Stimulated activated CD8-positive, alpha-beta memory T cell treated with anti-CD3 and anti-CD28 coated beads, Interleukin-4, amount 100 ng/mL, for 1 hour (primary cell): ENCODE data around the gene GNA12.
"Not testable (repeated sequence)": the region's sequence is repeated elsewhere in the genome, so short reads cannot be mapped to it uniquely, and the experiment has no call there.

ENCODE experiments used
- DNase-seq, 2 donors: peaks; one replicate each; pipeline ENCODE4 v3.0.0-alpha.2; 2020; ENCODE audit warnings: low read depth in 2 of 2, low spot score in 1 of 2

The GNA12 gene

DNA sequence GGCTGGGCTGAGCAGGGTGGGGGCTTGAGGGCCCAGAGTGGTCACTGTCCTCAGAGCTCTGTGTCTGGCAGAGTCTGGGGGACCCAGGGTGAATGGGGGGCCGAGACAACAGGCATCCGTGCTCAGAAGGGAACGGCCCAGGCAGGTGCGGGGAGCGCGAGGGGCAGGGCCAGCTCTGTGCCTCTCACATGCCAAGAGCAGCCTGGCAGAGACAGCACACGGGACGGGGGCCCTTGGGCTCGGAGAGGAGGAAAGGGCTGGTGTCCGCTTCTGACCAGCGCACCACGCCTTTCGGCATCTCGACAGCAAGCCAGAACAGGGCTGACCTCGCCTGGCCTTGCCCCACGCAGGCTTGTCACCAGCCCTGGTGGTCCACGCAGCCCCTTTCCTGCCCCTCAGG, 142.7 kb downstream of the GNA12 start:
- DNase-seq, result no peak

DNA sequence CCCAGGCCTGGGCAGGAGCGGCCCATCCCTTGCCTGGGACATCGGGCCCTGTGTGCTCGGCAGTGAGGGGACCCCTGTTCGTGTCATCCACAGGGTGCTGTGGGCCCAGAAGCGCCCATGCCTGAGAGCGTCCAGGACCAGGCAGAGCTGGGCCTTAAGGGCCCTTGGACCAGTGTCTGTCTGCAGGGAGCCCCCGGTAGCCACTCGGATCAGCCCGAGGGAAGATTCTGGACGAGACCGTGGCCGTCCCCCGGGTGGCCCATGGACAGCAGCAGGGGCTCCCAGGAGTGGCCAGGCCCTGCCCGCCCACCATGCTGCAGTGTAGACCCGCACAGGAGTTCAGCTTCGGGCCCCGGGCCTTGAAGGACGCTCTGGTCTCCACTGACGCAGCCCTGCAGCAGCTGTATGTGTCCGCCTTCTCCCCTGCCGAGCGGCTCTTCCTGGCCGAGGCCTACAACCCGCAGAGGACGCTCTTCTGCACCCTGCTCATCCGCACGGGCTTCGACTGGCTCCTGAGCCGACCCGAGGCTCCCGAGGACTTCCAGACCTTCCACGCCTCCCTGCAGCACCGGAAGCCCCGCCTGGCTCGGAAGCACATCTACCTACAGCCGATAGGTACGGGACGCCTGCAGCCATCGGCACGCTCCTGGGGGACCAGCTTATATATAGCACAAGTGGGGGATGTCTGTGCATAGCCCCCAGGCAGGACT, 143.8 kb downstream of the GNA12 start:
- DNase-seq, result no peak

DNA sequence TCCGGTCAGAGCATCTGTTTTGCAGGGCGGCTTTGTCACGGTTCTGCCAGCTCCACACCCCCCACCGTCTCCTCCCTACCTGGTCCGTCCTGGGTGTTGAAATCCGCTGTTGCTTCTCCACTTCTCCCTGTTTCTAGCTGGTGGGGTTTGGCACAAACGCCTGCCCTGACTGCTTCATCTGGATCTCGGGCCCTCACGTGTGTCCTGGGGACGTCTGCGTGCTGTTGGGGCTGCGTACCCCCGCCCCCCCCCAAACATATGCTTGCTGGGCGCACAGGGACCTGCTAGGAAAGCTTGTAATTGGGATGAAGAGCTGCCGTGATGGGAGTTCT, 144.9 kb downstream of the GNA12 start:
- DNase-seq, result no peak

DNA sequence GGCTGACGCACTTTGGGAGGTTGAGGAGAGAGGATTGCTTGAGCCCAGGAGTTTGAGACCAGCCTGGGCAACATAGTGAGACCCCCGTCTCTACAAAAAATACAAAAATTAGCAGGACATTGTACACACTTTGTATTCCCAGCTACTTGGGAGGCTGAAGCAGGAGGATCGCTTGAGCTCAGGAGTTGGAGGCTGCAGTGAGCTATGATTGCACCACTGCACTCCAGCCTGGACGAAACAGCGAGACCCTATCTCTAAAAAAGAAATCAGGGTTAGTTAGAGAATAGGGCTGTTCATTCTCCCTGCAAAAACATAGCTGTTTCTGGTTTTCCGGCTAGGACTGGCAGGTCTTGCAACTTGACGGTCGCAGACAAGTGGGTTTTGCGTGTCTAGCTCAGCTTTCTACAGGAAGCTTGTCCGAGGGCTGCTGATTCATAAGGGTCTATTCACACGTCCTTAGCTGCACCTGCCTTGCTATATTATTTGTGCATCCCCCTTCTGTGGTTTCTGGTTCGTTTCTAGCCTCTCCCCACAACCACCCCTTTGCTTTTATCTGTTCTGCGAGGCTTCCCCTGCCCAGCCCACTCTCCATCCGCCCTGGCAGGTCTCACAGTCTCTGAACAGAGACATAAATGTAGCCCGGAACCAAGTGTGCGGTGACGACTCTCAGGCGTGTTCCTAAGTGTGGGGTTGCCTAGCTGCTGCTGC, 145.4 kb downstream of the GNA12 start:
- DNase-seq, result peak; percentile 30 to 39

DNA sequence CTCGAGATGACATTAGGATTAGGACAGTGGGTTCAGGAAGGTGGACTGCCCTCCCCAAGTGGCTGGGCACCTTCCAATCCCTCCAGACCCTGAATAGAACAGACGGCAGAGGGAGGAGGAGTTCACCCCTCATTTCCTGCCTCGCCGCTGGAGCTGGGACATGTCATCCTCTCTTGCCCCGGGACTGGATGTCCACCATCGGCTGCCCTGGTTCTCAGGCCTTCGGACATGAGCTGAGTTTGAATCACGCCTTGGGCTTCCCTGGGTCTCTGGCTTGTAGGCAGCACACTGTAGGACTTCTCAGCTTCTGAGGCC, 150.0 kb downstream of the GNA12 start:
- not testable (repeated sequence) for DNase-seq

DNA sequence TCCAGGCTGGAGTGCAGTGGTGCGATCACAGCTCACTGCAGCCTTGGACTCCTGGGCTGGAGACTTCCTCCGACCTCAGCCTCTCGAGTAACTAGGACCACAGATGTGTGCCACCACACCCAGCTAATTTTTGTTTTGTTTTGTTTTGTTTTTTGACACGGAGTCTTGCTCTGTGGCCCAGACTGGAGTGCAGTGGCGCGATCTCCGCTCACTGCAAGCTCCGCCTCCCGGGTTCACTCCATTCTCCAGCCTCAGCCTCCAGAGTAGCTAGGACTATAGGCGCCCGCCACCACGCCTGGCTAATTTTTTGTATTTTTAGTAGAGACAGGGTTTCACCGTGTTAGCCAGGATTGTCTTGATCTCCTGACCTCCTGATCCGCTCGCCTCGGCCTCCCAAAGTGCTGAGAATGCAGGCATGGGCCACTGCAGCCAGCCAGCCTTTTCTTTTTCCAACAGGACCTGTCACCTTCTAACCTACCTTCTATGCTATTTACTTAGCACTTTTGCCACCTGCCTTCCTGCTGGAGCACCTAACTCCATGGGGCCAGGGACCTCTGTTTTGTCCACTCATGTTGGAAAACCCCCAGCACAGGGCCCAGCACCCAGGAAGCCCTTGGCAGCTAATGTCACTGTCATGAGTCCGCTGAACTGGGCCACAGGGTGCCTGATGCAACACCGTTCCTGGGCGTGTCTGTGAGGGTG, 150.5 kb downstream of the GNA12 start:
- DNase-seq, result not testable (repeated sequence)

DNA sequence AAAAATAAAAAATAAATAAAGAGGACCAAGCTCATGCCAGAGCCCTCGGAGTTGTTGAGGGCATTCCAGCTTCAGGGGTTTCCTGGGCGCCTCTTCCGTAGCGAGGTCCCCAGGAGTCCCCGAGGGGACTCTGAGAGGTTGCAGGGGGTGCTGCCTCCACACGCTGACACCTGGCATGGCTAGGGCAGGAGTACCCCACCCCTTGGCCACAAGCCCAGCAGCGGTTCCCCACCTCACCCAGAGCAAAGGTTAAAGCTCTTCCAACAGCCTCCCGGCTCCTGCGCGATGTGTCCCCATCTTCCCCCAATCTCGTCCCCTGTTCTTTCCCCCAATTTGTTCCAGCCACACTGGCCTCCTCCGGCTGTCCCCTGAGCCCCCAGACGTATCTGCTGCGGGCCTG, 151.6 kb downstream of the GNA12 start:
- DNase-seq, result no peak

DNA sequence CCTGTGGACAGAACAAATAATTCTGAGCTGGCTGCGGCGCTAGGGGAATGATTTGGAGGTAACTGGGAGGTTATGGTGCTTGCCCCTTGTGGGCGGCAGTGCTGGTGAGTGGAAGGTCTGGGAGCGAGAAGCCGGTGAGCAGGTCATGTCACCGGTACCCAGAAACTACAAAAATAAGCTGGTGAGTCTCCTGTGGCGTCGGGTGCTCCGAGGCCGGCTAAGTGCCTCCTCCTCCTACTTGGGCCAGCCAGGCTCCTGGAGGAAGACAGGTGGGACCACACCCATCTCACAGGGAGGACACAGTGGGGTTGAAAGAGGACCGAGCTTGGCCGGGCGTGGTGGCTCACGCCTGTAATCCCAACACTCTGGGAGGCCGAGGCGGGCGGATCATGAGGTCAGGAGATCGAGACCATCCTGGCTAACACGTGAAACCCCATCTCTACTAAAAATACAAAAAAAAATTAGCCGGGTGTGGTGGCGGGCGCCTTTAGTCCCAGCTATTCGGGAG, 152.1 kb downstream of the GNA12 start:
- not testable (repeated sequence) for DNase-seq

DNA sequence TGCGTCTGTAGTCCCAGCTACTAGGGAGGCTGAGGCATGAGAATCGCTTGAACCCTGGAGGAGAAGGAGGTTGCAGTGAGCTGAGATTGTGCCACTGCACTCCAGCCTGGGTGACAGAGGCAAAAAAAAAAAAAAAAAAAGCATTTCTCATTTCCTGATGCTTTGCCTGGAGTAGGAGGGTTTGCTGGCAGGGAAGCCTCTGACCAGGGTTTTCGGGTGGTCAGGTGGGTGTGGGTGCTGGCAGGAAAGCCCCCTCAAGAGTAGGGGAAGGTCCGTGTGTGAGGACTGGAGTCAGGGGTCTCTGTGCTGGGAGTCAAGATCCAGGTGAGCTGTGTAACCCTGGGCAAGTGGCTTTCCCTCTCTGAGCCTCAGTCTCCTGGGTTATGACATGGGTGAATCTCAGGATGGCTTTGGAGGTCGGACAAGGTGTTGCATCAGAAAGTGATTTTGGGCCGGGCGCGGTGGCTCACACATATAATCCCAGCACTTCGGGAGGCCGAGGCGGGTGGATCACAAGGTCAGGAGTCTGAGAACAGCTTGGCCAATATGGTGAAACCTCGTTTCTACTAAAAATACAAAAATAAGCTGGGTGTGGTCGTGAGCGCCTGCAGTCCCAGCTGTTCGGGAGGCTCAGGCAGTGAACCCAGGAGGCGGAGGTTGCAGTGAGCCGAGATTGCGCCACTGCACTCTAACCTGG, 152.9 kb downstream of the GNA12 start:
- DNase-seq, result no peak

DNA sequence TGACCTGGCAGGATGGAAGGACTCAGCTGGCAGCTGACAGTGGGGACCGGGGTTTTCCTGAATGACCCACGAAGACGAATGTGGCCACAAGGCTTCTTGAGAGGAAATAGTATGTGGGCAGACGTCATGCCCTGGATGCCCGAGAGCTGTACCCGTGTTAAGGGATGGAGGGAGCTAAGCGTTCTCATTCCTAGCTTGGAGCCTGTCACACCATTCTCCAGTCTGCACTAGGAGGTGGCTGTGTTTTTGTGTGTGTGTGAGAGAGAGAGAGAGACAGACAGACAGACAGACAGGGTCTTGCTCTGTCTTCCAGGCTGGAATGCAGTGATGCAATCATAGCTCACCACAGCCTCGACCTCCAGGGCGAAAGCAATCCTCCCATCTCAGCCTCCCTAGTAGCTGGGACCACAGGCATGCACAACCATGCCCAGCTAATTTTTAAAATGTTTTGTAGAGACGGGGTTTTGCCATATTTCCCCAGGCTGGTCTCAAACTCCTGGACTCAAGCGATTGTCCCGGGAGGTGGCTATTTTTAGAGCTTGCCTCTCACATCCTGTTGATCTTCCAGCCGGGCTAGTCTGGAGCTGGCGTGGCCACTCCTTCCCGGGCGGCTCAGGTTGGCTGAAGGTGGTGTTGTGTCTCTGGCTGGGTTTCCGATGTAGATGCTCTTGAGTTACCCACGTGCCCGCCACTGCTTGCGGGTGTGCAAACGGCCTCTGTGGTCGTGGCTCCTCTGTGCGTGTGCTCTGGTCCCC, 154.0 kb downstream of the GNA12 start:
- no peak for DNase-seq

DNA sequence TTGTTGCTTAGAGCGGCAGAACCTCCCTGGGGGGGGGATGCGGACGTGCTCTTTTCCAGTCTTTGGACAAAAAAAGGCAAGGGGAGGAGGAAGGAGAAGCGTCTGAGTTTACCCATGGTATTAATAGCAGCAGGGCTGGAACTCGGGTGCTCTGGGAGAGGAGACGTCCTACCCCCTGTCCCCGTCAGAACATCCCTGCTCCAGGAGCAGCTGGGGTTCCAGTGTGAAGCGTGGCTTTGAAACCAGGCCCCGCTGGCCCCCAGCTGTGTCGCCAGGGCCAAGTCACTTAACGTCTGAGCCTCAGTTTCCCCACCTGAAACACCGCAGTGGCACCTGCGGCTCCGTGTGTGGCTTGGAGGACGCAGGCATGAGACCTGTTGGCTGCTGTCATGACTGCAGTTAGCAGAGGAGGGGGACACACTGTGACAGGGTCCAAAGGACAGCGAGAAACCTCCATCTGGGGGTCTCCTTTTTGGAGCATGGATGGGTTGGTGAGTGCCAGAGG, 154.7 kb downstream of the GNA12 start:
- DNase-seq, result no peak

DNA sequence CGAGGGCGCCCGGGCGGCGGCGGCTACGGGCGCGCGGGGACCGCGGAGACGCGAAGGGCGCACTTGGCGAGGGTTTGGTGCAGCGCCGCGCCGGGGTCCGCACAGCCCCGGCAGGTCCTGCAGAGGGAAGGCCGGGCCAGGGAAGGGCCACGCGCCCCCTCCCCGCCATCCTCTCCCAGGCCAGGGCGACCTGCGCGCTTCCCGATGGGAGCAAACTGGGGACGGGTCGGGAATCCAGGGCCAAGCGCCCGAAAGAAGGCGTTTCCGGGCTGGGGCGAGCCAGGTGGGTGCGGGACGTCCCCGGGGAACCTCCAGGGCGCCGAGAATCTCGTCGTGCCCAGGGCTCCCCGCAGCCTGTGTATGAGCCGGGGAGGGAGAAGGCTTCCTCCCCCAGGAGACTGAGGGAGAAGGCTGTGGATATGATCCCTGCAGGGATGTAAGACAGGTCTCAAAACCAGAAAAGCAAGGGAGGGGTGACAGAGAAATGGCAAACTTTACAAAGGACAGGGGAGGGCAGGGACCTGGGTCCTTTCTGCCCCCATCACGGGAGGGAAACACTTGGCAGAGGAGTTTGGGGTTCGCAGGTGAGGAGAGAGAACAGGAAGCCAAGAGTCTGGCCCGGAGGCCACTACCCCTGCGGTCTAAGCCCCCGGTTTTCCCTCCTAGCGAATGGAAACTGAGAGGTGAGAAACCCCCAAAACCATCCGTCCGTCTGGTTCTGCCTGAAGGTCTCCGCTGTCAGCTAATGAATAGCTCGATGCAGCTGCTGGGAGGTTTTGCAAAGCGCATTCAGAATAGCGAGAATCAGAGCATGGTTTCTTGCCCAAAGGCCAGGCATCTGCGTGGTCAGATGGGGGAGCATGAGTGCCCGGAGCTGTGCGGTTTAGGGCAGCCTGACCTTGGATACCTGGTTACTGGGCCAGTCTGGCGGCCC, 155.4 kb downstream of the GNA12 start:
- DNase-seq, result no peak

DNA sequence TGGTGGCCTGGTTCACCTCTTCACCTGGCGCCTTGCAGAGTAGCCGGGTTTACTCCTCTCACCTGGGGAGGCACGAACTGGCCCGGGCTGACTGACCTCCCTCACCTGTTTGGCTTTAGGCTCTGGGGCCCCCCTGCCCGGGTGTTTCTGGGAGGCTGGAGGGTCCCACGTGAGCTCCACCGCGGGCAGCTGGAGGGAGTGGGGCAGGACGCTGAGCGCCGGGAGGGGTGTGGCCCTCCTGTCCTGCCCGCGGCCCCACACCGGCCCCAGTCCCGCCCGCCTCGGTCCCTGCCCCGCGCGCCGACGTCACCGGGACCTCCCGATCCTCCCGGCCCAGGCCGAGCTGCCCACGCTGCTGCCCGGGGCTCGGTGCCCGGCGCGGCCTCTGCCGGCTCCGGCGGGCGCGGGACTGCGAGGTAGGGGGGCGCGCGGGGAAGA, 156.2 kb downstream of the GNA12 start, which contains the start of gene AMZ1:
Gene AMZ1 (plus strand): TSS at position 322 of the 438 bp plus-strand sequence. CDS start 12,250 bp downstream, outside the sequence.
- no peak for DNase-seq

DNA sequence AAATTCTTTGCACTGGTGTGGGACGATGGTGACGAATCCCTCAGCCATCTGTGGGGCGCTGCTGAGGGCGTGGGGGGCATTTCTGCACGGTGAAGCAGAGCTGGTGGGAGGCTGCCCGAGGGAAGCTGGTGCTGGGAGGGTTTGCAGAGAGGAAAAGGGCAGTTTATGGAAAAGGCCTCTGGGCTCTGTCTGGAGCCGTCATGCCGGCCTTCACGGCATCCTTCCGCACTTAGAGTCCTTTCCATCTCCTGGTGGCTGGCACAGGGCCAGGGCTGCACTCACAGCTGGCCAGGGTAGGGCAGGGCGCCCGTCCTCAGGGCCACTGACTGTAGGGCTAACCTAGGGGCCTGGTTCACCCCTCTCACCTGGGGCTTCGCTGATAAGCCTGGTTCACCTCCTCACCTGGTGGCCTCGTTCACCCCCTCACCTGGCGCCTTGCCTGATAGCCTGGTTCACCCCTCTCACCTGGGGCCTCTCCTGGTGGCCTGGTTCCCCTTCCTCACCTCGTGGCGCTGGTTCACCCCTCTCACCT, 156.7 kb downstream of the GNA12 start:
- DNase-seq, result no peak

DNA sequence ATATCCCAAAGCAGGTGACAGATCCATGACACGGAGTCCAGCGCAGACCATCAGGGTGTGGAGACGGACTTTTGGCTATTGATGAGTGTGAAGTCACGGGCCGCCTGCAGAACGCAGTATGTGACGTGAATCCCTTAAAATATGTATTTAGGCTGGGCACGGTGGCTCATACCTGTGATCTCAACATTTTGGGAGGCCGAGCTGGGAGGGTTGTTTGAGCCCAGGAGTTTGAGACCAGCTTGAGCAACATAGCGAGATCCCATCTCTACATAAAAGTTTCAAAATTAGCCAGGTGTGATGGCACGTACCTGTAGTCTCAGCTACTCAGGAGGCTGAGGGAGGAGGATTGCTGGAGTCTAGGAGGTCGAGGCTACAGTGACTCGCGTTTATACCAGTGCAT, 158.0 kb downstream of the GNA12 start:
- no peak for DNase-seq

DNA sequence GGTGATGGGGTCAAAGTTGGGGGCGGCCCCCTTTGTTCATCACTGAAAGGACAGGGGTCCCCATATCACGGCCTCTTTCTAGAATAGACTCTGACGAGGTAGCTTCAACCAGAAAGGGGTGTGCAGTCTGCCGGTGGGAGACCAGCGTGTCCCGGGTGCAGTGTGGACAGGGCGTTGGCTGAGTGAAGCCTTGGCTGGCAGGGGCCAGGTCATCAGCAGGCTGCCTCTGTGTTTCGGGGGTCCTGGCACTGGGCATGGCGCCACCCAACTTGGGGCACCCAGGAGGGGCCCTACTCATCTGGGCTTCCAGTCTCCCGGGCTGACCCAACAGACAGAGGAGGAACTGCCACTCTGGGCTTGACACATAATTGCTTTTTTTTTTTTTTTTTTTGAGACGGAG, 159.6 kb downstream of the GNA12 start:
- no peak for DNase-seq

DNA sequence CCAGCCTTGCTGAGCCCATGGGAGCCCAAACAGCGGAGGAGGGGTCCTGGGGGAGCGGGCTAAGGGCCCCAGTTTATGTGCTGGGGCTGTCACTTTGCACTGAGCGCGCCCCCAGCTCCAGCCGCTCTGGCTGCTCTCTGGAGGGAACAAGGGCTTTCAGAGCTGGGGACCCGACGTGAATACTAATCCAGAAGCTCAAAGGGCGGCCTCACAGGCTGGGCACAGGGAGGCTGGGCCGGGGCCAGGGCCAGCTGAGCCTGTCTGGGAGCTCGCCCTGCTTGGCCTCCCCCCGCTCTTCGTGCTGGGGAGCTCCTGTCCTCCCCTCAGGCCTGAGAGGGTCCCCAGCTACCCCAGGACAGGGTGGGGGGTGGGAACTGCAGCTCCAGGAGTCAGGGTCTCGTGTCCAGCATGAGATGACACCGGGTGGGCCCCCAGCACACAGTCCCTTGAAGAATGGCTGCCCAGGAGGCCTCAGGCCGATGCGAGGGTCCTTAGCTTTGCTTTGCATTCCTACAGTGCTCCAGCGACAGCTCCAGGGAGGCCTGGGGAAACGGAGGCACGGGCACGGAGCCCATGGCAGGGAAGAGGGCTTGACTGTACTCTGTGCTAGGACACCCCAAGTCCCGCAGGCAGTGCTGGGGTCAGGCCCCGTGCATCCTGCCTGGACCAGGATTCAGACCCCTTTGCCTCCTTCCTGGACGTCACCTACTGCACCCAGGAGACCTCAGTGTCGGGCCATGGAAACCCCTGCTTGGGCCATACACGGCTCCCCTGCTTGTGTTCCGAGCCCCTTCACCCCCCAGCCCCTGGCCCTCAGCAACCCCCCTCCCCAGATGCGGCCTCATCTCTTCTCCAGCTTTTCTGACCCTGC, 161.9 kb downstream of the GNA12 start:
- DNase-seq, result no peak

DNA sequence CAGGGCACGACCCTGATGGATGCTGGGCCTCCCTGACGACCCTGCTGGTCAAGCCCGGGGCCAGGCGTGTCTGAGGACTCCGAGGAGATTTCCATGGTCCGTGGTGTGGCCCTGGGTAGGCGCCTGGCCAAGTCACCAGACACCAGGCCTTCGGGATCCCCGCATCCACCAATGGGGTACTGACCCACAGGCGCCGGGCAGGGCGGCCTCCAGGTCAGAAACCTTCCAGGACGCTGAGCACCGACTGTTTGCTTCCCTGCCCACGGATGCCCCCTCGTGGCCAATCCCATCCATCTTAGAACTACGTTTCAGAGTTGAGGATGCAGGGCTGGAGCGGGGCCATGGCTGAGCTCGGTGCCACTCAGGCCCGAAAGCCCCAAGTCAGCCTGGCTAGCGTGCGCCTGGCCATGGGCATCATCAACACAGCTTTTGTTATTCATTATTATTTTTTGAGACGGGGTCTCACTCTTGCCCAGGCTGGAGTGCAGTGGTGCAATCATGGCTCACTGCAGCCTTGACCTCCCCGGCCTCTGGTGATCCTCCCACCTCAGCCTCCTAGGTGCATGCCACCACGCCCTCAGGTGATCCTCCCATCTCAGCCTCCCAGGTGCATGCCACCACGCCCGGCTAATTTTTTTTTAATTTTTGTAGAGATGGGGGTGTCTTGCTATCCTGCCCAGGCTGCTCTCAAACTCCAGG, 163.2 kb downstream of the GNA12 start:
- peak in 1 of 2 donors; percentile 8 for DNase-seq
